ENCODE data around the gene PNN.
A peak's percentile ranks its signal among the peaks of the same experiment; 100 is the strongest.
"Not testable (repeated sequence)": the region's sequence is repeated elsewhere in the genome, so short reads cannot be mapped to it uniquely, and the experiment has no call there.

The PNN gene

DNA sequence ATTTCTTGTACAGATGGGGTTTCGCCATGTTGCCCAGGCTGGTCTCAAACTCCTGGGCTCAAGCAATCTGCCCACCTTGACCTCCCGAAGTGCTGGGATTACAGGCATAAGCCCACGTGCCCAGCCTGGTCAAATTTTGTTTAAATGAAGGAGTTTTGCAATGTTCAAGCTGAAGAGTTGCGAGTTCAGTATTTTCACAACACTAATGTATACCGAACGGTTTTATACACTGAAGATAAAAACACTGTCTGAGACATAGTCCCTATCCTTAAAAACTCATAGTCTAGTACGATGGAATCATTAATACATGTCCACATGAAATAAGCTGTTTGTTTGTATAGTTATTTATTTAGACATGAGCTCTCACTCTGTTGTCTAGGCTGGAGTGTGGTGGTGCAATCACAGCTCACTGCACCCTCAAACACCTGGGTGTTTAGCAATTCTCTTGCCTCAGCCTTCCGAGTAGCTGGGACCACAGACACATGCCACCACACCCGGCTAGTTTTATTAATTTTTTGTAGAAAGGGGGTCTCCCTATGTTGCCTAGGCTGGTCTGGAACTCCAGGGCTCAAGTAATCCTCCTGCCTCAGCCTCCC is 20.4 kb upstream of the PNN start:
- Histone ChIP-seq H3K9me3 (no peaks in the 10 kb centered on the region), H3K27me3 (no peaks in the 10 kb centered on the region)

DNA sequence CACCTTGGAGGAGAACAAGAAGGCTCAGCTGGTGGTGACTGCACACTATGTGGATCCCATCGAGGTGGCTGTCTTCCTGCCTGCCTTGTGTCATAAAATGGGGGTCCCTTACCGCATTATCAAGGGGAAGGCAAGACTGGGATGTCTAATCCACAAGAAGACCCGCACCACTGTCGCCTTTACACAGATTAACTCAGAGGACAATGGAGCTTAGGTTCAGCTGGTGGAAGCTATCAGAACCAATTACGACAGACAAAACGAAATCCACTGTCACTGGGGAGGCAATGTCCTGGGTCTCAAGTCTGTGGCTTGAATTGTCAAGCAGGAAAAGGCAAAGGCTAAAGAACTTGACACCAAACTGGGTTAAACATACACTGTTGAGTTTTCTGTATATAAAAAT is 17.6 kb upstream of the PNN start:
- no peaks in the 10 kb centered on the region for H3K4me1 ChIP-seq
- no peak for DNase-seq
- H3K27me3 ChIP-seq = no peaks in the 10 kb centered on the region
- peaks cover 11% of the 10 kb centered on the region for H3K36me3 ChIP-seq
- TF ChIP-seq, protein P1, sequence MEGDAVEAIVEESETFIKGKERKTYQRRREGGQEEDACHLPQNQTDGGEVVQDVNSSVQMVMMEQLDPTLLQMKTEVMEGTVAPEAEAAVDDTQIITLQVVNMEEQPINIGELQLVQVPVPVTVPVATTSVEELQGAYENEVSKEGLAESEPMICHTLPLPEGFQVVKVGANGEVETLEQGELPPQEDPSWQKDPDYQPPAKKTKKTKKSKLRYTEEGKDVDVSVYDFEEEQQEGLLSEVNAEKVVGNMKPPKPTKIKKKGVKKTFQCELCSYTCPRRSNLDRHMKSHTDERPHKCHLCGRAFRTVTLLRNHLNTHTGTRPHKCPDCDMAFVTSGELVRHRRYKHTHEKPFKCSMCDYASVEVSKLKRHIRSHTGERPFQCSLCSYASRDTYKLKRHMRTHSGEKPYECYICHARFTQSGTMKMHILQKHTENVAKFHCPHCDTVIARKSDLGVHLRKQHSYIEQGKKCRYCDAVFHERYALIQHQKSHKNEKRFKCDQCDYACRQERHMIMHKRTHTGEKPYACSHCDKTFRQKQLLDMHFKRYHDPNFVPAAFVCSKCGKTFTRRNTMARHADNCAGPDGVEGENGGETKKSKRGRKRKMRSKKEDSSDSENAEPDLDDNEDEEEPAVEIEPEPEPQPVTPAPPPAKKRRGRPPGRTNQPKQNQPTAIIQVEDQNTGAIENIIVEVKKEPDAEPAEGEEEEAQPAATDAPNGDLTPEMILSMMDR (IDR thresholded peaks at IDR 0.05; ENCODE audit: low read depth, low read length) = no peak
- no peaks in the 10 kb centered on the region for H3K9me3 ChIP-seq
- no peak overlapping the region for H3K4me3 ChIP-seq (ENCODE audit: low read depth, low read length)

More for the DNA sequence above, 20.4 kb upstream of the PNN start:
- Histone ChIP-seq H3K4me3 (ENCODE audit: low read depth, low read length) (no peak overlapping the region), H3K4me1 (no peaks in the 10 kb centered on the region), H3K36me3 (peaks cover 18% of the 10 kb centered on the region)
- TF ChIP-seq, protein P1 (IDR thresholded peaks at IDR 0.05; ENCODE audit: low read depth, low read length) = no peak
- no peak for DNase-seq

DNA sequence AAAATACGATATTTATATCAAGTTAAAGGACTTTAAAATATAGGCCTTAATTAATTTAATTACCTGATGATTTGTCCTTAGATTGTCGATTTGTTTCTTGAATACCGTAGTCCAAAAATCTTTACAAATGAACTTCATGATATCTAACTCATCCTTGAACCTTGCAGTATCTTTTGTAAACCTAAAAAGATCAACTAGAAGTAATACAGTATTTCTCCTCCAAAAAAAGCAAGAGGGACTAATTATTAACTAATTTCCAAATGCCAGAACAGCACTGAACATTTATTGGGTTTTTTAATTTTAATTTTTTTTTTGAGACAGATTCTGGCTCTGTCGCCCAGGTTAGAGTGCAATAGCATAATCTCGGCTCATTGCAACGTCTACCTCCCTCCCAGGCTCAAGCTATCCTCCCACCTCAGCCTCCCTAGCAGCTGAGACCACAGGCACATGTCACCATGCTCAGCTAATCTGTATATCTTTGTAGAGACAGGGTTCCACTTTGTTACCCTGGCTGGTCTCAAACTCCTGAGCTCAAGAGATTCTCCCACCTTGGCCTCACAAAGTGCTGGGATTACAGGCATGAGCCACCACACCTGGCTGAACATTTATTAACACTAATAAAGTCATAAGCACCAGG is 16.7 kb upstream of the PNN start:
- Histone ChIP-seq H3K27me3 (no peaks in the 10 kb centered on the region), H3K4me3 (ENCODE audit: low read depth, low read length) (no peak overlapping the region), H3K36me3 (peaks cover 11% of the 10 kb centered on the region), H3K9me3 (no peaks in the 10 kb centered on the region), H3K4me1 (no peaks in the 10 kb centered on the region)
- TF ChIP-seq, protein P1 (IDR thresholded peaks at IDR 0.05; ENCODE audit: low read depth, low read length) = no peak
- DNase-seq = no peak

DNA sequence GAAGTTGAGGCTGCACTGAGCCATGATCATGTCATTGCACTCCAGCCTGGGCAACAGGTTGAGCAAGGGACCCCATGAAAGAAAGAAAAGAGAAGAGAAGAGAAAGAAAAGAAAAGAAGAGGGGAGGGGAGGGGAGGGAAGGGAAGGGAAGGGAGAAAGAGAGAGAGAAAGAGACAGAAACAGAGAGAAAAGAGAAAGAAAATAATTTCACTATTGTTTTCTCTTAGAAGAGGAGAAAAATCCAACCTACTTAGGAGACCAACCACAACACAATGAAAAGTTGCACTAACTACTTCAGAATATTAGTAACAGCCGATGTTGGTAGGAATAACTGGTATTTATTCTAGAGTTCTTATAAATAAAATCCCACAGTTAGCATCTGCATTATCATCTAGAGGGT is 14.6 kb upstream of the PNN start:
- Histone ChIP-seq H3K36me3 (peaks cover 3% of the 10 kb centered on the region), H3K4me3 (ENCODE audit: low read depth, low read length) (no peak overlapping the region), H3K9me3 (no peaks in the 10 kb centered on the region), H3K27me3 (no peaks in the 10 kb centered on the region), H3K4me1 (no peaks in the 10 kb centered on the region)
- DNase-seq = no peak
- TF ChIP-seq, protein P1 (IDR thresholded peaks at IDR 0.05; ENCODE audit: low read depth, low read length) = no peak

DNA sequence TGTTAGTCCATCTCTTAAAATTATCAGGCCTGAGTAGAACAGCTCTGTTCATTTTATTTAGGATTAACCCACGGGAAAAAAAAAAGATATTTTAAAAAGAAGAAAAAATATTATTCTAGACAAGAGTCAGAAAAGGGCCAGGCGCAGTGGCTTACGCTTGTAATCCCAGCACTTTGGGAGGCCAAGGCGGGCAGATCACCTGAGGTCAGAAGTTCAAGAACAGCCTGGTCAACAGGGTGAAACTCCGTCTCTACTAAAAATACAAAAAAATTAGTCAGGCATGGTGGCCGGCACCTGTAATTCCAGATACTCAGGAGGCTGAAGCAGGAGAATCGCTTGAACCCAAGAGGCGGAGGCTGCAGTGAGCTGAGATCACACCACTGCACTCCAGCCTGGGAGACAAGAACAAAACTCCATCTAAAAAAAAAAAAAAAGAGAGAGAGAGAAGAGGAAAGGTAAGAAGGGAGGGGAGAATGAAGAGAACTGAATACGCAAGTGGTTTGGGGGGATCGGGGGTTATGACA is 7.2 kb upstream of the PNN start:
- H3K4me1 ChIP-seq; H3K36me3 ChIP-seq; DNase-seq; H3K9me3 ChIP-seq; H3K27me3 ChIP-seq; H3K4me3 ChIP-seq (ENCODE audit: low read depth, low read length): not testable (repeated sequence)

DNA sequence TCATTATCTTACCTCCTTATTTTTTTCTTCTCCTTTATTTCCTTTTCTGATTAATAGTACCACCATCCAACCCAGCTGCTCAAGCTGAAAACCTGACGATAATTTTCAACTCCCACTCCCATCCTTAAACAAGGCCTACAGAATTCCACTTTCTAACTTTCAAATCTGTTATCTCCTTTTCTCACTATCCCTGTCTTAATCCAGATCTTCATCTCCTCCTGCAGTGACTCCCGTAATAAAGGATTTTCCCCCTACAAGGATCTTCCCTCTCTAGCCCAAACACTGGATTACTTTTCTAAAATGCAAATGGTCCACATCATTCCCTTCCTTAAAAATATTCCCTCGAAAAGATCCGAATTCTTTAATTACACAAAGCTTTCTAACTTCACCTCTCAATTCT is 6.5 kb upstream of the PNN start:
- Histone ChIP-seq H3K9me3 (no peaks in the 10 kb centered on the region), H3K4me1 (no peaks in the 10 kb centered on the region), H3K27me3 (no peaks in the 10 kb centered on the region), H3K36me3 (no peaks in the 10 kb centered on the region), H3K4me3 (ENCODE audit: low read depth, low read length) (peak overlapping the region; percentile 99)
- TF ChIP-seq, protein P1 (IDR thresholded peaks at IDR 0.05; ENCODE audit: low read depth, low read length) = no peak
- DNase-seq = no peak
